A549 (cell line): ENCODE data around the gene PPM1H. TPM values are rescaled to one million over a fixed set of nuclear protein-coding genes. Genes with fewer than 3 reads are reported as not detected.

Experiments
- ATOH8 ChIP-seq: fragments of 250-450 bp; sonication (Bioruptor Pico); IDR thresholded peaks from 2 replicates; pipeline ENCODE4 v1.5.0; 2020; ENCODE audit warnings: low read depth, mild to moderate bottlenecking, moderate library complexity
- BCL3 ChIP-seq: fragments of >200 bp; sonication (Bioruptor Twin); formaldehyde crosslinking; IDR thresholded peaks from 3 replicates; pipeline ENCODE4 v1.6.1; 2016
- BHLHE40 ChIP-seq: IDR thresholded peaks from 2 replicates; pipeline ENCODE4 v1.6.1; 2012; ENCODE audit warnings: low read depth, low read length, inconsistent platforms
- CBX8 ChIP-seq: fragments of 200-600 bp; sonication (generic); IDR thresholded peaks from 2 replicates; pipeline ENCODE4 v1.6.1; 2016
- CEBPB ChIP-seq, 2 experiments: fragments of >200 bp in 1 of 2; sonication (Bioruptor Twin) in 1 of 2; formaldehyde crosslinking in 1 of 2; IDR thresholded peaks; 2 replicates each; pipeline ENCODE4 v1.6.1; 2012 to 2016
- CHD2 ChIP-seq: fragments of 150-350 bp; IDR thresholded peaks from 2 replicates; pipeline ENCODE4 v1.6.1; 2014; ENCODE audit warnings: low read length; ENCODE audit not compliant: partially characterized antibody
- CHD4 ChIP-seq: fragments of 200-600 bp; sonication (generic); IDR thresholded peaks from 2 replicates; pipeline ENCODE4 v1.6.1; 2016; ENCODE audit warnings: antibody characterized with exemption, mild to moderate bottlenecking, borderline replicate concordance
- E2F6 ChIP-seq: IDR thresholded peaks from 2 replicates; pipeline ENCODE4 v1.6.1; 2012; ENCODE audit warnings: low read depth, borderline replicate concordance
- EP300 ChIP-seq, 2 experiments: fragments of >200 bp; sonication (Bioruptor Twin); formaldehyde crosslinking; IDR thresholded peaks; 2 replicates in 1 of 2; 3 replicates in 1 of 2; pipeline ENCODE4 v1.6.1; 2016 to 2017
- ESRRA ChIP-seq: fragments of 150-350 bp; IDR thresholded peaks from 2 replicates; pipeline ENCODE4 v1.6.1; 2014; ENCODE audit warnings: mild to moderate bottlenecking, low read length, borderline replicate concordance
- GATA3 ChIP-seq: IDR thresholded peaks from 2 replicates; pipeline ENCODE4 v1.6.1; 2012; ENCODE audit warnings: borderline replicate concordance
- HDAC2 ChIP-seq: fragments of 200-600 bp; sonication (generic); IDR thresholded peaks from 2 replicates; pipeline ENCODE4 v1.6.1; 2016
- HES2 ChIP-seq: fragments of >200 bp; sonication (Bioruptor Twin); formaldehyde crosslinking; IDR thresholded peaks from 2 replicates; pipeline ENCODE4 v1.6.1; 2016
- HEYL ChIP-seq: fragments of 250-450 bp; sonication (Bioruptor Pico); IDR thresholded peaks from 2 replicates; pipeline ENCODE4 v1.8.0; 2021; ENCODE audit warnings: mild to moderate bottlenecking, moderate library complexity
- HMGXB4 ChIP-seq: fragments of 250-450 bp; sonication (Bioruptor Pico); IDR thresholded peaks from 2 replicates; pipeline ENCODE4 v1.5.0; 2021; ENCODE audit warnings: mild to moderate bottlenecking, moderate library complexity, borderline replicate concordance
- HOXA7 ChIP-seq: fragments of 250-450 bp; sonication (Bioruptor Pico); IDR thresholded peaks from 2 replicates; pipeline ENCODE4 v1.5.0; 2020; ENCODE audit warnings: mild to moderate bottlenecking, moderate library complexity
- HOXB5 ChIP-seq: fragments of 250-450 bp; sonication (Bioruptor Pico); IDR thresholded peaks from 2 replicates; pipeline ENCODE4 v1.5.0; 2020; ENCODE audit warnings: mild to moderate bottlenecking, moderate library complexity
- JUN ChIP-seq, 2 experiments: fragments of >200 bp; sonication (Bioruptor Twin); formaldehyde crosslinking; IDR thresholded peaks; 2 replicates in 1 of 2; 3 replicates in 1 of 2; pipeline ENCODE4 v1.6.1; 2016 to 2017
- KDM1A ChIP-seq: fragments of 200-600 bp; sonication (generic); IDR thresholded peaks from 2 replicates; pipeline ENCODE4 v1.6.1; 2016; ENCODE audit warnings: low read depth, mild to moderate bottlenecking
- MAX ChIP-seq: IDR thresholded peaks from 2 replicates; pipeline ENCODE4 v1.6.1; 2012
- MYC ChIP-seq: IDR thresholded peaks from 2 replicates; pipeline ENCODE4 v1.6.1; 2012; ENCODE audit warnings: mild to moderate bottlenecking, inconsistent platforms, low read length, improper control_type of control experiment, borderline replicate concordance
- NPAS2 ChIP-seq: fragments of 250-450 bp; sonication (Bioruptor Pico); IDR thresholded peaks from 2 replicates; pipeline ENCODE4 v1.8.0; 2022; ENCODE audit warnings: mild to moderate bottlenecking, moderate library complexity, borderline replicate concordance
- NR3C1 ChIP-seq: fragments of >200 bp; sonication (Bioruptor Twin); formaldehyde crosslinking; IDR thresholded peaks from 3 replicates; pipeline ENCODE4 v1.6.1; 2017
- PBX3 ChIP-seq: IDR thresholded peaks from 2 replicates; pipeline ENCODE4 v1.6.1; 2012
- PHF8 ChIP-seq: fragments of 200-600 bp; sonication (generic); IDR thresholded peaks from 2 replicates; pipeline ENCODE4 v1.6.1; 2016; ENCODE audit warnings: low read depth, mild to moderate bottlenecking, antibody characterized with exemption, moderate library complexity, borderline replicate concordance
- POLR2A ChIP-seq: IDR thresholded peaks from 2 replicates; pipeline ENCODE4 v1.6.1; 2012; ENCODE audit warnings: mild to moderate bottlenecking, low read length
- RAD21 ChIP-seq, 2 experiments: fragments of >200 bp in 1 of 2; sonication (Bioruptor Twin) in 1 of 2; formaldehyde crosslinking in 1 of 2; IDR thresholded peaks in 1 of 2; conservative IDR thresholded peaks in 1 of 2; 2 replicates in 1 of 2; 3 replicates in 1 of 2; pipeline ENCODE4 v1.6.1; 2012 to 2018; ENCODE audit warnings: inconsistent platforms in 1 of 2
- RCOR1 ChIP-seq: fragments of 150-350 bp; IDR thresholded peaks from 2 replicates; pipeline ENCODE4 v1.6.1; 2014; ENCODE audit warnings: antibody characterized with exemption, low read length, low read depth
- REST ChIP-seq: fragments of 200-600 bp; sonication (generic); IDR thresholded peaks from 2 replicates; pipeline ENCODE4 v1.6.1; 2016; ENCODE audit warnings: antibody characterized with exemption, mild to moderate bottlenecking, moderate library complexity
- RFX5 ChIP-seq: fragments of 450-650 bp; IDR thresholded peaks from 2 replicates; pipeline ENCODE4 v1.7.1; 2014; ENCODE audit warnings: antibody characterized with exemption, mild to moderate bottlenecking, moderate library complexity
- SMC3 ChIP-seq: fragments of >200 bp; sonication (Bioruptor Twin); formaldehyde crosslinking; IDR thresholded peaks from 3 replicates; pipeline ENCODE4 v1.6.1; 2018; ENCODE audit warnings: inconsistent platforms
- ZFP36 ChIP-seq: fragments of 450-650 bp; IDR thresholded peaks from 2 replicates; pipeline ENCODE4 v1.6.1; 2014; ENCODE audit warnings: borderline replicate concordance; ENCODE audit not compliant: partially characterized antibody
- ZNF302 ChIP-seq: fragments of 250-450 bp; sonication (Bioruptor Pico); IDR thresholded peaks from 2 replicates; pipeline ENCODE4 v1.9.0; 2021; ENCODE audit warnings: inconsistent platforms, mild to moderate bottlenecking, moderate library complexity
- ZSCAN20 ChIP-seq: fragments of 250-450 bp; sonication (Bioruptor Pico); IDR thresholded peaks from 2 replicates; pipeline ENCODE4 v1.8.0; 2022; ENCODE audit warnings: mild to moderate bottlenecking, moderate library complexity
- polyA plus RNA-seq, 4 experiments: library from polyadenylated mRNA; depleted of rRNA in 3 of 4; stranded (reverse); fragments of >200 nt; fragmentation: RNase III in 1 of 4; extraction: RNeasy Plus Mini Kit Qiagen cat#74134 plus additional on column Dnase treatment in 1 of 4; gene quantifications; 2 replicates in 3 of 4; 3 replicates in 1 of 4; pipeline ENCODE4 v1.2.3, GENCODE V29; 2011 to 2017

PPM1H gene
- polyA plus RNA-seq, 2 of the 4 experiments (the other 2 are of a cell fraction), result 7.8 TPM

GRCh38 chr12:62716866-62717525, 218.0 kb downstream of the PPM1H start (continued):
- TF ChIP-seq REST, result no peak
- TF ChIP-seq SMC3, result peak; percentile 43; the same call in 2 of the 3 replicates
- TF ChIP-seq HEYL, result no peak
- TF ChIP-seq RCOR1, result no peak
- peak in 1 of 2 experiments; percentile 73; a peak in 2 of 4 replicates for TF ChIP-seq CEBPB (IDR thresholded peaks at IDR 0.05)
- TF ChIP-seq ZNF302 (CRISPR knock-in tag), result peak; percentile 85
- no peak for TF ChIP-seq ZSCAN20 (CRISPR knock-in tag)
- peak; percentile 40 to 91; a peak in 3 of 5 replicates for TF ChIP-seq JUN (IDR thresholded peaks at IDR 0.05)
- TF ChIP-seq CBX8, result no peak
- peak; percentile 49 to 58; a peak in 4 of 5 replicates for TF ChIP-seq RAD21 (conservative IDR thresholded peaks at IDR 0.05 in 1 of 2, IDR thresholded peaks at IDR 0.05 in 1 of 2)
- peak; percentile 5; the same call in 1 of the 2 replicates for TF ChIP-seq HOXA7 (CRISPR knock-in tag)
- no peak for TF ChIP-seq NR3C1
- no peak for TF ChIP-seq ZFP36
- no peak for TF ChIP-seq ESRRA
- TF ChIP-seq NPAS2 (CRISPR knock-in tag), result no peak
- TF ChIP-seq HOXB5 (CRISPR knock-in tag), result peak; percentile 84; the same call in 1 of the 2 replicates
- peak; percentile 86 for TF ChIP-seq PBX3
- TF ChIP-seq ATOH8 (CRISPR knock-in tag), result no peak
- TF ChIP-seq CHD2, result no peak
- peak; percentile 86 for TF ChIP-seq MAX
- no peak for TF ChIP-seq PHF8
- TF ChIP-seq E2F6, result 0 out of 2 replicates have a peak, but pooled peaks have one; percentile 21
- no peak for TF ChIP-seq KDM1A
- TF ChIP-seq BCL3, result 0 out of 3 replicates have a peak, but pooled peaks have one; percentile 42
- TF ChIP-seq HDAC2, result no peak
- no peak for TF ChIP-seq BHLHE40
- no peak for TF ChIP-seq HMGXB4 (CRISPR knock-in tag)
- no peak for TF ChIP-seq CHD4
- TF ChIP-seq MYC, result no peak
- TF ChIP-seq POLR2A, result no peak
- peak; percentile 77 to 93; a peak in 4 of 5 replicates for TF ChIP-seq EP300 (IDR thresholded peaks at IDR 0.05)
- no peak for TF ChIP-seq HES2
- peak; percentile 99 for TF ChIP-seq GATA3
- no peak for TF ChIP-seq RFX5
